Testis (tissue), 2 donors: ENCODE data around the gene SLC26A8.

ENCODE experiments used
- CTCF ChIP-seq, 3 experiments: fragments of 450-650 bp in 2 of 3; fragments of 200-600 bp in 1 of 3; sonication (generic) in 1 of 3; IDR thresholded peaks; one replicate each; pipeline ENCODE4 v1.5.1; 2016 to 2019; ENCODE audit warnings: antibody characterized with exemption in 3 of 3, mild to moderate bottlenecking in 2 of 3, moderate library complexity in 1 of 3
- POLR2A ChIP-seq: fragments of 450-650 bp; IDR thresholded peaks from one replicate; pipeline ENCODE4 v1.6.1; 2017; ENCODE audit warnings: antibody characterized with exemption, mild to moderate bottlenecking, moderate library complexity

DNA sequence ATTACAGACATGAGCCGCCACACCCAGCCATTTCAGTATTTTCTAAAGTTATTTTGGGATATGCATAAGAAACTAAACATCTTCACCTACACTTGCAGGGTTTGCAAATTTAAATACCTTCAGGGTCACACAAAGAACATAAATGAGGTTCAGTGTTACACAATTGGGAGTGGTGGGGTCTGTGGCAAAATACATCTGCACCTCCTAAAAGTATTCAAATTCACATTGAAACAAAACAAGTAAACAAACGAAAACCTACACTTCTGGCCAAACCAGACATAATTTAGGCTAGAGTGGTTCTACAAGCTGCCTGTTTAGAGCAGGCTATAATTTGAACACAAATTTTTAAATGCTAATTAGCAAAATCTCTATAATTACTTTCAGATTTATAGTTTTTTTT, 37.8 kb upstream of the SLC26A8 start:
- TF ChIP-seq POLR2A, result no peak
- no peak for TF ChIP-seq CTCF (IDR thresholded peaks at IDR 0.05)
